Stimulated activated memory B cell treated with anti-CD40 and anti-IgM and Interleukin-4, amounts not matched to agents 10 μg/mL and 1 μg/mL and 100 μg/mL, for 72 hours (primary cell): ENCODE data around the gene RFFL.
A peak's percentile ranks its signal among the peaks of the same experiment; 100 is the strongest.

Experiments used
- ATAC-seq: fragments of 150-1000 bp; cut with Tn5 transposase; 2 replicates; pipeline ENCODE4 v1.10.0; 2021
- H3K27ac Mint-ChIP-seq: one replicate; pipeline ENCODE4 v1.8.0; 2022; ENCODE audit warnings: mild to moderate bottlenecking, mixed read lengths
- H3K27me3 Mint-ChIP-seq: one replicate; pipeline ENCODE4 v1.8.0; 2022; ENCODE audit warnings: mixed read lengths
- H3K36me3 Mint-ChIP-seq: one replicate; pipeline ENCODE4 v1.8.0; 2022; ENCODE audit warnings: mixed read lengths
- H3K4me1 Mint-ChIP-seq: one replicate; pipeline ENCODE4 v1.8.0; 2022; ENCODE audit warnings: mixed read lengths
- H3K4me3 Mint-ChIP-seq: one replicate; pipeline ENCODE4 v1.8.0; 2022; ENCODE audit warnings: mild to moderate bottlenecking, moderate library complexity, mixed read lengths
- H3K9me3 Mint-ChIP-seq: one replicate; pipeline ENCODE4 v1.8.0; 2022; ENCODE audit warnings: mixed read lengths

Gene RFFL

DNA sequence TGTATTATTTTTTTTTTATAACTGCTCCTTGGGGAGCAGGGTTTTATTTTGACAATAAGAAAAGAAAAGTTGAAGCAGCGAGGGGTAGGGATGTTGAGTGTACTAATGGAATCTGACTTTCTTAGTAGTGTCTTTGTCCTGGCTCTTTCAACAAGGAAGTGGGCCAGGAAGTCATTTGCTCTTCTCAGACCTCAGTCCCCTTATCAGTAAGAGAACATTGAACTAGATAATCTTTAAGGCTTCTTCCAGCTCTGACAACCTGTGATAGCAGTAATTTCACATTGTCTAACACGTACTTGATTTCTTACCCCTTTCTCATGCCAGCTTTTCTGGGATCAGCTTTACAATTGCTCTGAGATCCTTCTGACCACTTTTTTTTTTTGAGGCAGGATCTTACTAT lies 74.9 kb downstream of the RFFL start:
- Mint-ChIP-seq H3K9me3 (no peaks in the 10 kb centered on the region), H3K4me1 (peaks cover 10% of the 10 kb centered on the region), H3K4me3 (no peak overlapping the region), H3K36me3 (peaks cover 78% of the 10 kb centered on the region), H3K27me3 (no peaks in the 10 kb centered on the region), H3K27ac (no peak overlapping the region)
- ATAC-seq, result no peak

DNA sequence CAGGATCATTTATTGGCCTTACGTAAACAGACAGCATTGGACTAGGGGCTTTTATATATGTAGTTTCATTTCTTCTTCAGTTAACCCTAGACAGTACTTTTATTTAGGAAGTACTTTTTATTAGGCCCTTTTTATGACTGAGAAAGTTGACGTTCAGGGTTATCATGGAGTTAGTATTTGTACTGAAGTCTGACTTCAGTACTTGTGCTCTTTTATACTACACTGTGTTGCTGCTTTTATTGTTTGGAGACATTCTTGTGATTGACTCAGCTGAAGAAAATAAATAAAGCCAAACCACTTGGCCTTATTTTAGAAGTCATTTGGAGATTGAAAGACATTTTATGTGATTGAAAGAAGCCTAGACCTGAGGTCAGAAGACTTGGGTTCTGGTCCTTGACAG lies 76.3 kb downstream of the RFFL start:
- H3K36me3 Mint-ChIP-seq, result peaks cover 76% of the 10 kb centered on the region
- no peaks in the 10 kb centered on the region for H3K9me3 Mint-ChIP-seq

GRCh38 chr17:34981538-34982241 lies 81.8 kb downstream of the RFFL start:
- Mint-ChIP-seq H3K4me3 (peak overlapping the region; percentile 75), H3K36me3 (peaks cover 35% of the 10 kb centered on the region), H3K27ac (peak overlapping the region; percentile 92), H3K27me3 (no peaks in the 10 kb centered on the region), H3K9me3 (no peaks in the 10 kb centered on the region), H3K4me1 (peaks cover 47% of the 10 kb centered on the region)
- no peak for ATAC-seq

More for the DNA sequence above, 76.3 kb downstream of the RFFL start:
- Mint-ChIP-seq H3K4me1 (peaks cover 21% of the 10 kb centered on the region), H3K27me3 (no peaks in the 10 kb centered on the region), H3K27ac (no peak overlapping the region), H3K4me3 (no peak overlapping the region)
- no peak for ATAC-seq

DNA sequence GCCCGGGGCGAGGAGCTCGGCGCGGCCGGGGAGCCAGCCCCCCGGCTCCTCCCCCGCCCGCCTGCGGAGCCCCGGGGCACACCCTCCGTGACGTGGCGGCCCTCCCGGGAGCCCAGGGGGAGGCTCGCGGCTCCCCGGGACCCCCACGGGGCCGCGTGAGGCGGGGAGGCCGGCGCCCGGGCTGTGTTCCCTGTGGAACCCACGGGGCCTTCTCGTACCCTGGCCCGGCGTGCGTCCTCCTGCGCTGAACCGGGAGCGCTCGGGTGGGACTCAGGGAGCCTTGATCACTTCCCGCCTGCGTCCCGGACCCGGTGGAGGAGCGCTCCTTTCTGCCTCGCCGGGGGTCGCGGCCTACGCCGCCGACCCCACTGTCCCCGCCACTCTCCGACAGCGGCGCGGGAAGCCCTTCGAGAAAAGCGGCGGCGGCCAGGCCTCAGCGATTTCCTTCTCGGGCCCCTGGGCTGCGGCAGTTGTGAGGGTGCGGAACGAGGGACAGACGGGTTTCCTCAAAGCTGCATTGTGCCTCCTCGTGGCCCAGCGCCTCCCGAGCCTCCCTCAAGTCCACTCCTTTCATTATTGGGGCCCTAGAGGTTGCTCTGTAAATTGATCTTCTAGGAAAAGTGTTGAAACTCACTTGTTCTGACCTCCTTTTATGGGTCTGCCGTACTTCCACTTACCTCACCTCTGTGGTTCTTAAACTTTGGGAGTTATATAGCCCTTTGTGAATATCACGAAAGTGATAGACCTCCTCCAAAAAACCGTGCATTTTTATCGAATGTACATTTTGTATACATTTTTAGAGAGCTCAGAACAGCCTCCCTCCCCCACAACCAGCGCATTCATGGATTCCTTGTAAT lies 82.6 kb downstream of the RFFL start:
- Mint-ChIP-seq H3K36me3 (peaks cover 27% of the 10 kb centered on the region), H3K27me3 (no peaks in the 10 kb centered on the region), H3K9me3 (no peaks in the 10 kb centered on the region), H3K27ac (peak overlapping the region; percentile 92), H3K4me1 (peaks cover 47% of the 10 kb centered on the region), H3K4me3 (peak overlapping the region; percentile 75)
- peak; percentile 97 for ATAC-seq

DNA sequence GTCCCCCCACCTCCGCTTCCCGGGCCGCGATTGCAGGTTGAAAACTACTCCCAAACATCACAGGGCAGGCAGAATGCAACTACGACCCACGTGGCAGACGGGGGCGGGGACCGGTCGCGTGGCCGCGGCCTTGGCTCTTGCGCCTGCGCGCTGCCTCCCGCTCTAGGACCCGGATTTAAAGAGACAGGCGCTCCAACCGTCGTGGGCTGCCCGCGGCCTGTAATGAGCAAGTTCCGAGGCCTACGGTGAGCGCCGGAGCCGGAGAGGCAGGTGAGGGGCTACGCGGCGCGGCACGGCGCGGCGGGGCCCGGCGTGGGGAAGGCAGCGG lies 83.2 kb downstream of the RFFL start, which contains the start of gene LIG3:
Gene LIG3 (plus strand): TSS at position 160 of the 328 bp plus-strand sequence. CDS start 2,494 bp downstream, outside the sequence.
- Mint-ChIP-seq H3K9me3 (no peaks in the 10 kb centered on the region), H3K4me1 (peaks cover 47% of the 10 kb centered on the region), H3K27ac (peak within 1 kb of the TSS; percentile 92), H3K4me3 (peak within 1 kb of the TSS; percentile 95), H3K27me3 (no peaks in the 10 kb centered on the region), H3K36me3 (peaks cover 21% of the 10 kb centered on the region)
- ATAC-seq, result peak; percentile 91

DNA sequence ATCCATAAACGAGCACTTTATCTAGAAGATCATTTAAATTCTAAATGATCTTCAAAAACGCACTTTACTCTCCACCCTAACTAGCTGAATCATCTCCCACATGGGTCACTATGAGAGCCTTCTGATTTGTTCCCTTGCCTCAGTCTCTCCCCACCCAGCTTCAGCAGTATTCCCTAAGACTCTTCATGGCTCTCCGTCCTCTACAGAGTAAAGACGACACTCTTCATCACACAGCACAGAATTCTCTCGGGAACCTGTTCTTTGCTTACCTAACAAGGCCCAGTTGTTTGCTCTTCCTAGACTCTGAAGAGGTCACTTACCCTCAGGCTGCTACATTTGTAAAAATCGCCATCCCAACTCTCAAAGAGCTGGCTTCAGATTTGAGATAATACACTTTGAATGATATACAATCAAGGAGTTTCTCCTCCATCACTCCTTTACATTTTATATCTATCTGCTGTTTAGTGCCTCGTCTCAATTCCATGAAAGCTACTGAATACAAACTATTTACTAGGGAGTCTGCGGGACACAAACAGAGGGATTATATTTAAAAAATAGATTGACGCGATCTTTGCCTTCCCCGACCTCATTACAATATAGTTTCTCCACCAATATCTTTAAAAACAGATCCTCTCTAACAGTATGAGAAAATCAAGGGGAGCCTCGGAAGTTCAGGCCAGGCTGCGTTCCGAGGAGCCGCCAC lies 83.7 kb downstream of the RFFL start:
- ATAC-seq, result no peak
- no peaks in the 10 kb centered on the region for H3K9me3 Mint-ChIP-seq

GRCh38 chr17:34979153-34979552 lies 84.4 kb downstream of the RFFL start:
- Mint-ChIP-seq H3K36me3 (peaks cover 13% of the 10 kb centered on the region), H3K27ac (peak overlapping the region; percentile 92), H3K4me3 (no peak overlapping the region), H3K4me1 (peaks cover 42% of the 10 kb centered on the region), H3K9me3 (no peaks in the 10 kb centered on the region), H3K27me3 (no peaks in the 10 kb centered on the region)
- no peak for ATAC-seq

More for the DNA sequence above, 83.7 kb downstream of the RFFL start:
- H3K27ac Mint-ChIP-seq, result peak overlapping the region; percentile 92
- peaks cover 47% of the 10 kb centered on the region for H3K4me1 Mint-ChIP-seq
- H3K27me3 Mint-ChIP-seq, result no peaks in the 10 kb centered on the region
- peaks cover 18% of the 10 kb centered on the region for H3K36me3 Mint-ChIP-seq
- H3K4me3 Mint-ChIP-seq, result peak overlapping the region; percentile 95

GRCh38 chr17:34974794-34975785 lies 88.4 kb downstream of the RFFL start:
- Mint-ChIP-seq H3K27me3 (no peaks in the 10 kb centered on the region), H3K27ac (no peak overlapping the region), H3K36me3 (no peaks in the 10 kb centered on the region), H3K4me3 (no peak overlapping the region), H3K4me1 (peaks cover 10% of the 10 kb centered on the region), H3K9me3 (no peaks in the 10 kb centered on the region)
- no peak for ATAC-seq

GRCh38 chr17:34974179-34974578 lies 89.3 kb downstream of the RFFL start:
- Mint-ChIP-seq H3K4me3 (no peak overlapping the region), H3K36me3 (peaks cover 5% of the 10 kb centered on the region), H3K27me3 (no peaks in the 10 kb centered on the region), H3K9me3 (no peaks in the 10 kb centered on the region), H3K4me1 (peaks cover under 1% of the 10 kb centered on the region), H3K27ac (no peak overlapping the region)
- ATAC-seq, result no peak

DNA sequence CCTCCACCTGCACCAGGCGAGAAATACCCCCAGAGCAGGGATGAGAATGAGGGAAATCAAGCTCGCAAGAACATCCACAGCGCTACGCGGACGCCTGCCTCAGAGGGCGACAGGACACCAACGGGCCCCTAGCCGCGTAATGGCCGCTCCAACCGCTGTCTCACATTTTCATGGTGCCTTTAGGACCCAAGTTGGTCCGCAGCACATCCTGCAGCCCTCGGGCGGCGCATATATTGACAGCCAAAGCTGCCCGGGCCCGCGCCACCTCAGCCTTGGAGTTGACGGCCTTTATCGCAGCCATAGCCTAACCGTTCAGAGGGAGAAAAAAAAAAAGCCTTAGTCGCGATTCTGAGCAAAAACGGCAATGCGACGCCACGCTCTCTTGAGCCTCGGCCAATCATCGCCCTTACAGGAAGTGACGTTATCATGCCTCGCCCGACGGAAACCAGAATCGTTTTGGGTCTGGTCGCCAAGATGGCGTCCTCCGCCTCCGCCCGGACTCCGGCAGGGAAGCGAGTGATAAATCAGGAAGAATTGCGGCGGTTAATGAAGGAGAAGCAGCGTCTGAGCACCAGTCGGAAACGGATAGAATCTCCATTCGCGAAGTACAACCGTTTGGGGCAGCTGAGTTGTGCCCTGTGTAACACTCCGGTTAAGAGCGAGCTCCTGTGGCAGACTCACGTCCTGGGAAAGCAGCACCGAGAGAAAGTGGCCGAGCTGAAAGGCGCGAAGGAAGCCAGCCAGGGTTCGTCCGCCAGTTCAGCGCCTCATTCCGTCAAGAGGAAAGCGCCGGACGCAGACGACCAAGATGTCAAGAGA lies 102.2 kb downstream of the RFFL start, which contains the start of the genes CCT6B and ZNF830:
Gene CCT6B (minus strand): TSS at position 368 of the 819 bp plus-strand sequence. CDS start 67 bp downstream, at position 301.
Gene ZNF830 (plus strand): TSS at position 448 of the 819 bp plus-strand sequence. CDS start 27 bp downstream, at position 475.
- H3K36me3 Mint-ChIP-seq, result peaks cover 29% of the 10 kb centered on the region
- H3K27me3 Mint-ChIP-seq, result peaks cover 10% of the 10 kb centered on the region
- H3K27ac Mint-ChIP-seq, result peak within 1 kb of the TSS; percentile 92
- peak; percentile 97 for ATAC-seq
- H3K9me3 Mint-ChIP-seq, result no peaks in the 10 kb centered on the region
- peaks cover 25% of the 10 kb centered on the region for H3K4me1 Mint-ChIP-seq
- peak within 1 kb of the TSS; percentile 90 for H3K4me3 Mint-ChIP-seq

DNA sequence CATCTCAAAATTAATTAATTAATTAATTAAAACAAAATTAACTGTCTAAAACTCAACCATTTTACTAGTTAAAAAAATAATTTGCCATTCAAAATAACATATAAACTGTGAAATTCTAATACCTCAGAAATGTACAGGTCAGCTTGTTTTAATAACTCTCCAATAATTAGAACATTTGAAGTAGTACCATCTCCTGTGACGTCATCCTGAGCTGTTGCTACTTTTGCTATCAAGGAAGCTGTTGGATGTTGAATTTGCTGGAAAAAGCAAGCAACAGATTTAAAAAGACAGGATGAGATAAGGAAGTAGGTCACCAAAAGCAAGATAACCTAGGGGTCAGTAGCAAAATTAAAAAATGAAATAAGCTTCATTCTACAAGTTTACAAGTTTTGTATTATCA lies 105.1 kb downstream of the RFFL start:
- peaks cover 15% of the 10 kb centered on the region for H3K36me3 Mint-ChIP-seq
- no peak overlapping the region for H3K27ac Mint-ChIP-seq
- peaks cover 23% of the 10 kb centered on the region for H3K4me1 Mint-ChIP-seq
- peaks cover 10% of the 10 kb centered on the region for H3K27me3 Mint-ChIP-seq
- no peaks in the 10 kb centered on the region for H3K9me3 Mint-ChIP-seq
- ATAC-seq, result no peak
- H3K4me3 Mint-ChIP-seq, result no peak overlapping the region
